Natural killer cell (primary cell): ENCODE data around the gene SH3BGR. TPM values are rescaled to one million over a fixed set of nuclear protein-coding genes. Genes with fewer than 3 reads are reported as not detected.

Source experiments
- ATAC-seq, 3 donors: fragments of 150-1000 bp in 2 of 3; fragments of 200-7000 bp in 1 of 3; cut with Tn5 transposase; 1 replicate in 1 of 3; 2 replicates in 2 of 3; pipeline ENCODE4 v1.10.0; 2021; ENCODE audit warnings: mild to moderate bottlenecking in 2 of 3, moderate library complexity in 2 of 3
- DNase-seq, 2 donors: peaks; one replicate each; pipeline versions ENCODE4 v3.0.0 to v3.0.0-alpha.2; 2013 to 2021; ENCODE audit warnings: mixed read lengths in 1 of 2
- H3K27ac ChIP-seq: one replicate; pipeline ENCODE4 v1.5.1; 2013; ENCODE audit warnings: mild to moderate bottlenecking, low read length
- H3K27me3 ChIP-seq: one replicate; pipeline ENCODE4 v1.6.1; 2013; ENCODE audit warnings: low read length; ENCODE audit not compliant: control insufficient read depth, insufficient read depth
- H3K36me3 ChIP-seq: one replicate; pipeline ENCODE4 v1.6.1; 2013; ENCODE audit warnings: low read length; ENCODE audit not compliant: control insufficient read depth, insufficient read depth
- H3K4me1 ChIP-seq: one replicate; pipeline ENCODE4 v1.6.1; 2013; ENCODE audit warnings: low read length; ENCODE audit not compliant: control insufficient read depth, insufficient read depth
- H3K4me3 ChIP-seq: one replicate; pipeline ENCODE4 v1.5.1; 2013; ENCODE audit warnings: low read length
- H3K9me3 ChIP-seq: one replicate; pipeline ENCODE4 v1.6.1; 2013; ENCODE audit warnings: low read length; ENCODE audit not compliant: control insufficient read depth, insufficient read depth
- H3K27ac Mint-ChIP-seq, 2 donors: one replicate each; pipeline ENCODE4 v1.8.0; 2022; ENCODE audit warnings: mild to moderate bottlenecking in 2 of 2, mixed read lengths in 2 of 2, moderate library complexity in 1 of 2
- H3K27me3 Mint-ChIP-seq, 2 donors: one replicate each; pipeline ENCODE4 v1.8.0; 2022; ENCODE audit warnings: low read depth in 2 of 2, mixed read lengths in 2 of 2
- H3K36me3 Mint-ChIP-seq: one replicate; pipeline ENCODE4 v1.8.0; 2022; ENCODE audit warnings: mixed read lengths
- H3K4me1 Mint-ChIP-seq, 2 donors: one replicate each; pipeline ENCODE4 v1.8.0; 2022; ENCODE audit warnings: mixed read lengths in 2 of 2
- H3K4me3 Mint-ChIP-seq: one replicate; pipeline ENCODE4 v1.8.0; 2022; ENCODE audit warnings: mild to moderate bottlenecking, moderate library complexity, mixed read lengths
- H3K9me3 Mint-ChIP-seq, 2 donors: one replicate each; pipeline ENCODE4 v1.8.0; 2022; ENCODE audit warnings: mixed read lengths in 2 of 2
- CTCF ChIP-seq: fragments of 200-600 bp; IDR thresholded peaks from one replicate; pipeline ENCODE4 v1.8.0; 2022; ENCODE audit warnings: antibody characterized with exemption
- WGBS: methylation state at CpG from one replicate; pipeline ENCODE4 v1.1.7; 2013; ENCODE audit warnings: missing lambda C conversion rate; ENCODE audit not compliant: insufficient coverage; 5-methylcytosine and 5-hydroxymethylcytosine counted together
- intact Hi-C: fragments of 100-400 bp; cut with micrococcal nuclease; formaldehyde crosslinking; loops from one replicate; pipeline ENCODE4 v1.14.2; 2022
- total RNA-seq, 4 donors: library from RNA; stranded (reverse); fragments of 120-200 nt in 1 of 4; gene quantifications; one replicate each; pipeline versions ENCODE4 v1.2.3 to v1.2.4, GENCODE V29; 2013 to 2022

SH3BGR gene
- total RNA-seq, 3 donors from 2014 or later (not counting 1 experiment from before 2014, with no cell fraction given) = 0.75 to 1.3 TPM; not detected in 1

GRCh38 chr21:39502631-39503030 lies 50.9 kb downstream of the SH3BGR start:
- no peak for TF ChIP-seq CTCF
- Mint-ChIP-seq H3K4me3 (no peak overlapping the region), H3K9me3 (no peaks in the 10 kb centered on the region), H3K4me1 (peaks cover 0 to 7% of the 10 kb centered on the region in 2 donors), H3K27ac (no peak overlapping the region), H3K36me3 (no peaks in the 10 kb centered on the region), H3K27me3 (no peaks in the 10 kb centered on the region)
- DNase-seq (no peak), ATAC-seq (no peak)
- WGBS = 89% methylated on average over 6 of the region's 7 CpGs
- Histone ChIP-seq H3K4me1 (no peaks in the 10 kb centered on the region), H3K27me3 (no peaks in the 10 kb centered on the region), H3K36me3 (no peaks in the 10 kb centered on the region), H3K4me3 (no peak overlapping the region), H3K27ac (no peak overlapping the region), H3K9me3 (no peaks in the 10 kb centered on the region)
- intact Hi-C loops = no loop called here

- no peak for TF ChIP-seq CTCF
- Histone ChIP-seq H3K4me1 (no peaks in the 10 kb centered on the region), H3K36me3 (no peaks in the 10 kb centered on the region), H3K9me3 (no peaks in the 10 kb centered on the region), H3K27ac (no peak overlapping the region), H3K27me3 (no peaks in the 10 kb centered on the region), H3K4me3 (no peak overlapping the region)
- H3K4me1 Mint-ChIP-seq = peaks cover 0 to 7% of the 10 kb centered on the region in 2 donors
- no peaks in the 10 kb centered on the region for H3K27me3 Mint-ChIP-seq
- H3K36me3 Mint-ChIP-seq = no peaks in the 10 kb centered on the region
- DNase-seq (no peak), ATAC-seq (no peak)
- H3K9me3 Mint-ChIP-seq = no peaks in the 10 kb centered on the region
- no peak overlapping the region for H3K27ac Mint-ChIP-seq
- WGBS = 71% methylated on average over 1 of the region's 1 CpG
- no peak overlapping the region for H3K4me3 Mint-ChIP-seq
- intact Hi-C loops = no loop called here
Measured at GRCh38 chr21:39503123-39503762, 51.5 kb downstream of the SH3BGR start.

- Histone ChIP-seq H3K4me3 (no peak overlapping the region), H3K9me3 (no peaks in the 10 kb centered on the region), H3K27ac (no peak overlapping the region), H3K27me3 (no peaks in the 10 kb centered on the region), H3K36me3 (no peaks in the 10 kb centered on the region), H3K4me1 (no peaks in the 10 kb centered on the region)
- no peak for TF ChIP-seq CTCF
- Mint-ChIP-seq H3K27me3 (no peaks in the 10 kb centered on the region), H3K4me3 (no peak overlapping the region), H3K27ac (no peak overlapping the region), H3K4me1 (peaks cover 0 to 7% of the 10 kb centered on the region in 2 donors), H3K9me3 (no peaks in the 10 kb centered on the region), H3K36me3 (no peaks in the 10 kb centered on the region)
- 62% methylated on average over 6 of the region's 6 CpGs for WGBS
- intact Hi-C loops = no loop called here
- ATAC-seq (no peak), DNase-seq (no peak)
Measured at GRCh38 chr21:39504230-39504629, 52.5 kb downstream of the SH3BGR start.

- no peaks in the 10 kb centered on the region for H3K27me3 ChIP-seq
- no peaks in the 10 kb centered on the region for H3K4me1 ChIP-seq
- H3K36me3 ChIP-seq = no peaks in the 10 kb centered on the region
- no peaks in the 10 kb centered on the region for H3K9me3 Mint-ChIP-seq
- 86% methylated on average over 1 of the region's 1 CpG for WGBS
- H3K4me3 Mint-ChIP-seq = no peak overlapping the region
- no peak for TF ChIP-seq CTCF
- H3K27ac ChIP-seq = no peak overlapping the region
- intact Hi-C loops = no loop called here
- H3K27ac Mint-ChIP-seq = no peak overlapping the region
- H3K4me1 Mint-ChIP-seq = peaks cover 0 to 7% of the 10 kb centered on the region in 2 donors
- H3K4me3 ChIP-seq = no peak overlapping the region
- DNase-seq (no peak), ATAC-seq (no peak)
- H3K9me3 ChIP-seq = no peaks in the 10 kb centered on the region
- peaks cover 0 to 5% of the 10 kb centered on the region in 2 donors for H3K27me3 Mint-ChIP-seq
- H3K36me3 Mint-ChIP-seq = no peaks in the 10 kb centered on the region
Measured at GRCh38 chr21:39510240-39510639, 58.5 kb downstream of the SH3BGR start.
